ENCODE measurements around the gene RPS19.

DNA sequence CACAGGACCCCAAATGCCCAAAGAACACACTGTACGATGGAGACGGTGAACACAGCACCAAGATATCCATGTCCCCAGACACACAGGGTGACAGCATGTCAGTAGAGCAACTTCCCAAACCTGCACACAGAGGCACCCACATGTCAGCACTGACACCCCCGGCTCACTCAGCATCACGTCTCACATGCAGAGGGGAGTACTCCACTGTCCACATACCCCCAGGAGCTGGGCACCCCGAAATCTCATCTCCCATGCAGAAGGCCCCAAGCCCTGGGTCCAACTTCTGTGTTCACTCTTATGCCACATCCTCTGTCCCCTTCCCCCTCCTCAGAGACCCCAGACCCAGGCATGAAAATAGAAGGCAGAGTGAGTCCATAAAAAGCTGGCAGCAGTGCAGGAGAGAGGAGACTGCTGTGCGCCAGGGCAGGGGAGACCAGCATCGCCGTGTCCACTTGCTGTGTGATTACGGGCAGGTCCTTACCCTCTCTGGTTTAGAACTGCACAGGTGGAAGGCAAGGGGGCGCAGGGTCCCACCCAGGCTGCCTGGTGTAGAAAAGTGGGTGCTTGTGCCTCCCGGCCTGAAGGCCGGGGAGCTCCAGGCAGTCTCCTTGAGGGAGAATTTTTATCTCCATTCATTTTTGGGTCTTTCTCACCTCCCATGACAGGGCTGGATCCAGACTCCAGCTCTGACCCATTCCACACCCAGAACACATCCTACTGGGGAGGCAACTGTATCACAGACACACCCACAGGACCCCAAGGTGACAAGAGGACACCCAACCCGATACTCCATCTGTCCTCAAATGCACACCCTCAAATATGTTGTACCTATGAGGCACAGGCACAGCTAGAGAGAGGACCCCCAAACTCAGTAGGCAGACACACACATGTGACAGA, 51.2 kb downstream of the RPS19 start:
- TF ChIP-seq, protein P1, sequence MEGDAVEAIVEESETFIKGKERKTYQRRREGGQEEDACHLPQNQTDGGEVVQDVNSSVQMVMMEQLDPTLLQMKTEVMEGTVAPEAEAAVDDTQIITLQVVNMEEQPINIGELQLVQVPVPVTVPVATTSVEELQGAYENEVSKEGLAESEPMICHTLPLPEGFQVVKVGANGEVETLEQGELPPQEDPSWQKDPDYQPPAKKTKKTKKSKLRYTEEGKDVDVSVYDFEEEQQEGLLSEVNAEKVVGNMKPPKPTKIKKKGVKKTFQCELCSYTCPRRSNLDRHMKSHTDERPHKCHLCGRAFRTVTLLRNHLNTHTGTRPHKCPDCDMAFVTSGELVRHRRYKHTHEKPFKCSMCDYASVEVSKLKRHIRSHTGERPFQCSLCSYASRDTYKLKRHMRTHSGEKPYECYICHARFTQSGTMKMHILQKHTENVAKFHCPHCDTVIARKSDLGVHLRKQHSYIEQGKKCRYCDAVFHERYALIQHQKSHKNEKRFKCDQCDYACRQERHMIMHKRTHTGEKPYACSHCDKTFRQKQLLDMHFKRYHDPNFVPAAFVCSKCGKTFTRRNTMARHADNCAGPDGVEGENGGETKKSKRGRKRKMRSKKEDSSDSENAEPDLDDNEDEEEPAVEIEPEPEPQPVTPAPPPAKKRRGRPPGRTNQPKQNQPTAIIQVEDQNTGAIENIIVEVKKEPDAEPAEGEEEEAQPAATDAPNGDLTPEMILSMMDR (conservative IDR thresholded peaks at IDR 0.05 in 1 of 2, IDR thresholded peaks at IDR 0.05 in 1 of 2; ENCODE audit: extremely low read depth in 1 of 2, insufficient read depth in 1 of 2, low read depth in 1 of 2, low read length in 2 of 2) = no peak
- no peak for TF ChIP-seq EZH2 (IDR thresholded peaks at IDR 0.05; ENCODE audit: borderline replicate concordance, low read length)
